HG02970 (cell line): ENCODE measurements around the gene ANO5.

ENCODE experiments used
- ATAC-seq: cut with Tn5 transposase; IDR thresholded peaks from one replicate; pipeline ENCODE4 v1.9.1; 2021; ENCODE audit warnings: mild to moderate bottlenecking, moderate library complexity, moderate number of reproducible peaks; ENCODE audit not compliant: unreplicated experiment, low FRiP score

Gene ANO5, protein sequence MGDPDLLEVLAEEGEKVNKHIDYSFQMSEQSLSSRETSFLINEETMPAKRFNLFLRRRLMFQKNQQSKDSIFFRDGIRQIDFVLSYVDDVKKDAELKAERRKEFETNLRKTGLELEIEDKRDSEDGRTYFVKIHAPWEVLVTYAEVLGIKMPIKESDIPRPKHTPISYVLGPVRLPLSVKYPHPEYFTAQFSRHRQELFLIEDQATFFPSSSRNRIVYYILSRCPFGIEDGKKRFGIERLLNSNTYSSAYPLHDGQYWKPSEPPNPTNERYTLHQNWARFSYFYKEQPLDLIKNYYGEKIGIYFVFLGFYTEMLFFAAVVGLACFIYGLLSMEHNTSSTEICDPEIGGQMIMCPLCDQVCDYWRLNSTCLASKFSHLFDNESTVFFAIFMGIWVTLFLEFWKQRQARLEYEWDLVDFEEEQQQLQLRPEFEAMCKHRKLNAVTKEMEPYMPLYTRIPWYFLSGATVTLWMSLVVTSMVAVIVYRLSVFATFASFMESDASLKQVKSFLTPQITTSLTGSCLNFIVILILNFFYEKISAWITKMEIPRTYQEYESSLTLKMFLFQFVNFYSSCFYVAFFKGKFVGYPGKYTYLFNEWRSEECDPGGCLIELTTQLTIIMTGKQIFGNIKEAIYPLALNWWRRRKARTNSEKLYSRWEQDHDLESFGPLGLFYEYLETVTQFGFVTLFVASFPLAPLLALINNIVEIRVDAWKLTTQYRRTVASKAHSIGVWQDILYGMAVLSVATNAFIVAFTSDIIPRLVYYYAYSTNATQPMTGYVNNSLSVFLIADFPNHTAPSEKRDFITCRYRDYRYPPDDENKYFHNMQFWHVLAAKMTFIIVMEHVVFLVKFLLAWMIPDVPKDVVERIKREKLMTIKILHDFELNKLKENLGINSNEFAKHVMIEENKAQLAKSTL

DNA sequence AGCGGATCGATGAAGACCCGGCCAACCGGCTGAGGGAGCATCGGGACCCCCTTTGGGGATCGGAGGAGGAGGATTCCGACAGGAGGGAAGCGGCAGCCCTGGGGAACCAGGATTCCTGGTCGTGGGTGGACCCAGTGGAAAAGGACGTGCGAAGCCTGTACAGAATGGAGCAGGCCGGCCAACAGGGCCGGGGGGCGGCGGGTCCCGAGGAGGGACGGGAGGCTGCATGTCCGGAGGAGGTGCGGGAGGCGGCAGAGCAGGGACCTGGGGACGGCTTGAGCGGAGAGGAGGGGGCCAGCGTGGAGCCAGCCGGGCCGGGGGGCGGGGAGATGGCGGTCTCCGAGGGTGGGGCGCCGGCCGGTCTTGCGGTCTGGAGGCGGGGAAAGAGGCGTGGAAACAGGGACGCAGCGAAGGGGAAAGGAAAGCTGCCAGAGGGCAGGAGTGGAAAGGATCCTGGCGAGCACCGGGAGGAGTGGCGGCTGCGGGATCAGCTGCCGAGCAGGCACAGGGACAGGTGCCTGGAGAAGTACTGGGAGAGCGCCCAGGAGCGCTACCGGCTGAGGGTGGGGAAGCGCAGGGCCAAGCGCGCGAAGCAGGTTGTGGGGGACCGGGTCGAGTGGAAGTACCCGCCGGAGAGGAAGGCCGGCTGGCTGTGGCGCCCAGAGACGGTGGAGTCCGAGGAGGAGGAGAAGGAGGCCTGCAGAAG, at the start of gene ANO5:
TSS of gene ANO5 (plus strand) at position 444 of the 706 bp plus-strand sequence. CDS start 408 bp downstream, outside the sequence.
- ATAC-seq = peak; percentile 49

DNA sequence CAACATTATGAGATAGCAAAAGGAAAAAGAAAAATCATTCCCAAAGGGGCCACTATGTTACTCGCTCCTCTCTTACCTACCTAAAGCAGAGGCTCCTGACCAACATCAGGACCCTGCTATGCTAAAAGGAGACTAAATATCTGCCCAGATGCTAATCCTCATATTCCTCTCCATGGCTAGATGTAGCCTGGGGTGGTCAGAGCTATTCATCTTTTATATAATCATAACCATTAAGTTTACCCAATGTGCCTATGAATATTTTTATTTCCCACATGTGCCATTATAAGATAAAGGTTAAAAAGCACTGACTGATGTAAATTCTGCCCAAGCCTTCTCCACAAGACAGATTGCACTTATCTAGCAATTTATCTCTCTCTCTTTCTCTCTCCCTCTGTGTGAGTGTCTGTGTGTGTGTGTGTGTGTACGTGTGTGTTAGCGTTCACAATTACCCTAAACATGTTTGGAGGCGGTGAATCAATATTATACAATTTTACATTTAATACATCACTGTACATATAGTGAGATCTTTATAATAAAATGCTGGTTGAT, 41.2 kb upstream of the ANO5 start:
- no peak for ATAC-seq

DNA sequence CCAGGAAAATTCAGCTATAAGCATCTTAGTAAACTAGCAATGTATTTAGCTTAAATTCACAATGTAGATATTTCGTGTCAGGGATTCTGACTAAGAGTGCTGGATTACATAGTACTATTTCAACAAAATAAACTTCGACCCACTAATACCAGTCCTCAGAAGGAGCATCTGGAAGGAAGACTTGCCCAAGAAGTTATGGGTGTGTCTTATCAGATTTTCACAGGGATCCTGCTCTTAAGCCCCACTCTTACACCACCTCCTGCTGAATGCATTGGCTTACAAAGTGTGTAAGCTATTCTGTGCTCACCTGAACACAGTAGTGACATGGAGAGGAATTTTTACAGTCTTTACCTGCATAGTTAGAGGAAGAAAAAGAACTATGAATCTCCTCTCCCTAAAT, 35.4 kb upstream of the ANO5 start:
- ATAC-seq = no peak

DNA sequence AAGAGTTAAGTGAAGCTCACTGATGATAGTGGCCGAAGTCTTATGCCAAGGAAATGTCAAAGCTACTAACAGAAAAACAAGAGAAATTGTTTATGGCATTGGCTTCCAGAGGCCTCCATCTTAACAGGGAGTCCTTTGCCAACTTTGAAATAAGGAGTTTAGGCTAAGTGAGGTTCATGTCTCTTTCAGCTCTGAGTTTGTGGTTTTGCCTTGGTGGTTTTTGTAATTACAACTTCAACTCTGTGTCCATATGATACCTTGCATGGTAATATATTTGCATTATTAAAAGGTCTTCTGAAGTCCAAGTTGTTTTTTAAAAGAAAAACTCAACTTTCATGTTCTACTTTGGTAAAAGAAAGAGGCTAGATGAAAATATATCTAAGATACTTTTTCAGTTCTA, 31.4 kb upstream of the ANO5 start:
- ATAC-seq = no peak

DNA sequence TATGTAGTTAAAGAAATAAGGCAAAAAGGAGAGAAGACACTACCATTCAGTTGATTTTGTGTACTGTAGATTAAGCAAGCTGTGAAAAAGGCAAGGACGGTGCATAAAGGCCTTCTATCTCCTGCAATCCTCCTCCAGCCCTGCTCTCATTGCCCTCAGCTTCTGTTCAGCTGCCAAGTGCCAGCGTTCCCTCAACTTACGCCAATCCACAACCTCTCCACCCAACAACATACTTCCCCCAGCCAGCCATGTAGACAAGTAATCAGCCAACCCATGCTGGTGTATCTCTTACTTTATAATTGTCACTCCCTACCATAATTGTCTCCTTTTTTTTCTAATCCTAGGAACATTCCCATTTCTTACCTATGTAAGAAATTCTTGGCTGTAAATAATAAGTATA, 30.1 kb upstream of the ANO5 start:
- no peak for ATAC-seq

DNA sequence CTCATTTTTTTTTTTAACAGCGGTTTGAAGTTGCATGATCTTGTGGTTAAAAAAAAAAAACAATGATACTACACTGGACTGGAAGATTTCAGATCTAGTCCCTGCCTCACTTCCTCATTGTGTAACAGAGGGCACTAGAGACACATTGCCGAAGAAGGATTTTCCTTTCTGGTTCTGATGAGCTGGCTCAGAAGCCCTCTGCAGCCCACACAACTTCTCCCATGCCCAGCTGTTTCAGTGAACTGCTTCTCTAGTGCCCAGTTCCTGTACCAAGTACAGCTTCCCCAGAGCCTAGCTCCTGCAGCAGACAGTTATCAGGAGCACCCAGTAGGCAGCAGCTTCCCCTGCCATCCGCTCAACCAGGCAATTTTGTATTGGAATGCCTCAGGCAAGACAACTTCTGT, 29.5 kb upstream of the ANO5 start:
- no peak for ATAC-seq

DNA sequence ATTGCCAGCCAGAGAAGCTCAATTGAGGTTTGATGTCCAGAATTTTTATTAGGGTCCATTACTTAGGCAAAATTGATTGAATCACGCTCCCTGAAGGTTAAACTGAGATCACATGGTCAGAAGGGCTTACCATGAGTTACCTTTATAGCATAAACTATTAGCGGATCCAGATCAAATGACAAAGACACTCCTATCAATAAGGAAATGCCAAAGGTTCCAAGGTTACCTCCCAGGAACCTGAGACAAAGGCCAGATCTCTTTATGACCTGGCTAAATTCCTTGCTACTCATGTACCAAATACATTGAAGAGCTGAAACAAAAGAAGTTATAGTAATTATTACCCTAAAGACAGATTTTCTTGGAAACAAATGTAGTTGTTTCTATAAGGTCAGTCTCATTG, 27.8 kb upstream of the ANO5 start:
- ATAC-seq = no peak

DNA sequence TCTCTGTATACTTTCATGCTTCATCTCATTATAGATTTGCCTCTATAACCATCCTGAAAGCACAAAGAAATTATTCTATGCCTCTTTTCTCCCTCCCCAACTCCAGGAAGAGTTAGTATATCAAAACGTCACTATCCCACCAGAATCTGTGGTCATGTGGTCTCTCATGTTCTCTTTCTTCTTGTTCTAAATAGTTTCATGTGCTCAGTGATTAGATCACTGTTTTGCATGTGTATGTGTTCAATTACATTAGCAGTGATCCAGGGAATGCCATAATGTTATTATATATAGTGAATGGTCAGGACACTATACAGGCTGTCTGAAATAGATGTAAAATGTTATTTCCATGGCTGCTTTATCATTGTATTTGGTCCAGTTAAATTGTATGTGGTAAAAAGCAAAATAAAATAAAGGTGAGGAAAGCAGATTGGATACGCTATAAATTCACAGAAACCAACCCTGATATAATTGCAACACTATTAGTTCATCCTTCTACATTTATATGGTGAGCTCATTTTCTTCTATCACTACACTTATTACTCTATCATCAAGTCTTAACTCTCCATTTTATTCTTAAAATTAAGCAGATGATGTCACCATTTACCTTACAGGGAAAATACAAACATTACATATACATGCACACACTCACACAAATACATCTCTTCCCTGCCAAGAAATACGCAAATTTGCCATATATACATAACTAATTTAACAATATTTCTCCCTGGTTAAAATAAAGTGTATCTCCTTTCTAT, 26.9 kb upstream of the ANO5 start:
- no peak for ATAC-seq

DNA sequence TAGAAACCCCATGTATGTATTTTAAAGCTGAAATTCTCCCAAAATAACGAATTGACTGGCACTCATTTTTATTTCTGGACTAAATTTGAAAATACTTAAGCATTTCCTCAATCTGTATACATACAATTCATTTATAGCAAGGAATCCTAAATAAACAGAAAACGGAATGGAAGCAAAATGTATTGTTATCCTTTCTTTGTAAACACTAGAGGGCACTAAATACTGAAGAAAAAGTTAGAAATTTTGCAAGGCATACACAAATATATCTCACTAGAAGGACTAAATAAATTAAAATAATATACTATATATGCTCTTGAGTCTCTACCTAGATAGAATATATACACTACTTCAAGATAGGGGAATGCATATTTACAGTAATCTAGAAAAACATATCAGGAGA, 23.1 kb upstream of the ANO5 start:
- no peak for ATAC-seq

DNA sequence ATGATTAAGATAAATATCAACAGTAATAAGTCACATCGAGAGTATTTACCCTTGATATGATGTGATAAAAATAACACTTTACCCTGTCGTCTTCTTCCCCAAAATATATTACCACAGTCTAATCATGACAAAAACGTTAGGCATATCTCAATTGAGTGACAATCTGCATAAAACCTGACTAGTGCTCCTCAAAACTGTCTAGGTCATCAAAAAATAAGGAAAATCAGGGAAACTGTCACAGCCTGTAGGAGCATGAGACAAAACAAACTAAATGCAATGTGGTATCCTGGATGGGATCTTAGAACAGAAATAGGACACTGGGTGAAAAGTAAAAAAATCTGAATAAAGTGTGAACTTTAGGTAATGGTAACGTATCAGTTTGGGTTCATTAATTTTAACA, 19.4 kb upstream of the ANO5 start:
- ATAC-seq = no peak

DNA sequence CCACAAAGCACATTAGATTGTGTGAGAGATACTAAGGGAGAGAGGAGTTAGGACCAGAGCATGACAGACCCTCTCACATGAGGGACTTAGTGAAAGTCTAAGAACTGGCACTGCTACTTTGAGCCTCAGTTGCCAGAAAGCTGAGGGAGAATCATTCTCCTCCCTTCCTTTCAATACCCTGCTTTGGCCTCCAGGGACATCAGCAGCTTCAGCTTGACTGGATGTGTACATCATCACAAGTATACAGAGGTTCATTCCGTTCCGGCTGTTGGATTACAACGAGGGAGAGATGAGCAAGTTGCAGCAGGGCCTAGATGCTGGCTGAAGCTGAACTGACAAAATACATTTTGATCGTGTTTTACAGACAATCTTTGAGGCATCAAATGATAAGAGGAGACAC, 15.7 kb upstream of the ANO5 start:
- ATAC-seq = no peak

DNA sequence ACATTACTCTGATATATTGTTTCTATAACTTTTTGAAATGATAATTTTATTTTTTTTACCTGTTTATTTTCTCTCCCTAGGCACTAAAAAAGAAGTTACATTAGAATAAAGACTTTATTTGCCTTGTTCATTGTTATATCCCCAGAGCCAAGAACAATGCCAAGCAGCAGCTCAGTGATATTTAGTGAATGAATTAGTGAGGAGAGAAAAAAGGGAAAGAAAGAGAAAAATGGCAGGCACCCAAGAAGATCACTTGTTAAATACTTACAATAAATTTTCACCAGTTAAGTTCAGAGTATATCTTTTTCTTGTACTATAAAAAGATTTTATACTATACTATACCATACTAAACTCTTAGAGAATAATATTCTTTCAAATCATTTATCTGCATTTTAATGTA, 13.3 kb upstream of the ANO5 start:
- no peak for ATAC-seq

DNA sequence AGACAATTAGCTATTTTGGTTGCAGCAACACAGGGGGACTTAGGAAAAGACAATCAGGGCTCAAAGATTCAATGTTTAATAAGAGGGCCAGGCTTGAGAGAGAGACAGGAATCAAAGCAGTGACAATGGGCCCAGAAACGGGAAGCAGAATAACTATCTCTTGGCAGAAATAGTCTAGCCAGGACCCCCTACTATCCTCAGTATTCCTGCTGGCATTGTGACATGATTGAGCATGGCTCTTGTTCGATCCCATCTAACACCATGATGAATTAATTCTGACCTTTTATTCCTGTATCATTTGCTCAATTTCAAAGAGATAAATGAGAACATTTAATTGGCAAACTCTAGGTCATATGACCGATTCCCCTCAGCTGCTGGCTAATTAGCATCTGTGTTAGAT, 12.8 kb upstream of the ANO5 start:
- no peak for ATAC-seq

DNA sequence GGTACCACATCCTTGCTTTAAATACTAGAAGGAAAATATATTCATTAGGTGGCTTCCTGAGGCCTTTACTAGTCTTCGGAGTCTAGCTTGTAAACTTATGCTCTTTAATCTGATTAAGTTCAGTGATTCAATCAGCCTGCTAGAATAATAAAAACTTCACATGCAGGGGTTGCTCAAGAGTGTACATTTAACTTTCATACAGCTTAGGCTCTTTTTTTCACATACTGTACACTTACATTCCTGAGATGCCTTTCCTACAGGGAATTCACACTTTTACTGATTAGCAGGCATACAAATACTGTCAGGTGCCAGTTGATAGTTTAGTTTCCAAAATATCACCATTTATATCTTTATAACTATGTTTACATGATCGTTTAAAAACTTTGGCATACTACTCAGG, 3.2 kb upstream of the ANO5 start:
- no peak for ATAC-seq

DNA sequence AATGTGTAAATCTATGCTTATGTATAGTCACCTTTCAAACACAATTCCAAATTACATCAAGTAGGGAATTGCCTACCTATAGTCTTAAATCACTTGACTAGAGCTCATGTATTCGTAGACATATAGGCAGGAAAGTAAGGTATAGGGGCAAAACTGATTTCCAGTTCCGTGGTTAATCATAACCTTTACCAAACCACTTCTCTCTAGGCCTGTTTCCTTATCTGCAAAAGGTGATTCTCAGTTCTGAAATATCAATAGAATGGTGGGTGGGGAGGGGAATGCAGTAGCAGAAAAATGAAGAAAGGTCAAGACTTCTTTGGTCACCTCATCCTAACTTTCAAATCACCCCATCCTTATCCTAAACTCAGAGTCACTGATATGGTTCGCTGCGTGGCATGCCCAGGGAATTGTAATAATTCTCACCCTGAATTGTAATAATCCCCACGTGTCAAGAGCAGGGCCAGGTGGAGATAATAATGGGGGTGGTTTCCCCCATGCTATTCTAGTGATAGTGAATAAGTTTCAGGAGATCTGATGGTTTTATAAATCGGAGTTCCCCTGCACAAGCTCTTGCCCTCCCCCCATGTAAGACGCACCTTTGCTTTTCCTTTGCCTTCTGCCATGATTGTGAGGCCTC, 1.9 kb upstream of the ANO5 start:
- no peak for ATAC-seq

DNA sequence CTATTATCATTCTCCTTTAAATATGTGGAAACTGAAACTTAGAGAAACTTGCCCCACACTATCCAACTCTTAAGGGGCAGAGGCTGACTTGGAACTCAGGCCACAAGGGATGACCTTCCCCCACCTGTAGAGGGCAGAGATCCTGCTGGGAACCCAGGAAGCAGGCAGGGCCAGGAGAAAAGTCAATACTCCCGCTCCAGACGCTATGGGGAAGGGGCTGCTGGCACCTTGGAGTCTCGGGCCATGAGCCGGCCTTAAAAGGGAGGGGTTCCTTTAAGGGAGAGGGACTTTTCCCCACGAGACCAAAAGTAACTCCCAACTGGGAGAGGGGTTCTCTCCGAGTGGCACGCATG, 620 bp upstream of the ANO5 start:
- ATAC-seq = no peak

DNA sequence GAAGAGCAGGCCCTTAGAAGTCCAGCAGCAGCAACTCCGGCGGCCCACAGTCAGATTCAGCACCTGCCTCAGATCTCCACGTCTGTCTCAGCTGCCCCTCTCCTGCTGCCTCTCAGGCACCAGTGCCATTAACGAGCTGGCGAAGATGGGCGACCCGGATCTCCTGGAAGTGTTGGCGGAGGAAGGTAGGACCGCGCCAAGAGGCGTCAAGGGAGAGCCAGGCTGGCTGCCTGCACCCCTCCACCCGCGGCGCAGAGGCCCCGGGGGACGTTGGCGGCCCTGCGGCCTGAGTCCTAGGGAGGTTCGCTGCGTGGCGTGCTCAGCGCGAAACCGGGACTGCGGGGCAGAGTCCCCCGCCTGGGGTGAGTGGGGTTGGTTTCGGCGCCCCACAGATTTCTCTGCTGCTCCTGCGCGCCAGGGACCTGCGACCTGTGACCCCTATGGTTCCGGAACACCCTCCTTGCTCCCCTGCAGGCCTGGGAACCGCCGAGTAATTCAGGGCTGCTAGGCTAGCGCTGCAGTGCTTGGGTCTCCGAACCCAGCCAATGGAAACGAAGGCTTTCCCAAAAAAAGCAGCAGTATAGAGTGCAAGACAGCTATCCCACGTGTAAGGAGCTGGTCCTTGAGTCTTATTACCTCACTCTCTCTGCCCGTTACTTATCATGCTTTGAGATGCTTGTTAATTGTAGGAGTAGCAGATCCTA, 615 bp downstream of the ANO5 start:
- ATAC-seq = peak; percentile 14

DNA sequence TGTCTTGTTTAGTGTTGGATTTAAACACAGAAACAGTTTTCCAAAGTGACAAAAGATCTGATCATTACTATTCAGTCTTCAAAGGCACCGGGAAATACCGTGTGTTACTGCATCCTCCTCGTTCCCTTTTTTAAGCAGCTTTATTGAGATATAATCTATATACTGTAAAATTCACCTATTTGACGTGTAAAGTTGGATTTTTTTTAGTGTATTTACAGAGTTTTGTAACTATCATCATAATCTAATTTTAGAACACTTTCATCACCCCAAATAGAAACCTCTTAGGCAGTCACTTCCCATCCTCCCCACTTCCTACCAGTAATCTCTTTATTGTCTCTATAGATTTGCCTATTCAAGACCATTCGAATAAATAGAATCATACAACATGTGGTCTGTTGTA, 1.4 kb downstream of the ANO5 start:
- ATAC-seq = no peak

DNA sequence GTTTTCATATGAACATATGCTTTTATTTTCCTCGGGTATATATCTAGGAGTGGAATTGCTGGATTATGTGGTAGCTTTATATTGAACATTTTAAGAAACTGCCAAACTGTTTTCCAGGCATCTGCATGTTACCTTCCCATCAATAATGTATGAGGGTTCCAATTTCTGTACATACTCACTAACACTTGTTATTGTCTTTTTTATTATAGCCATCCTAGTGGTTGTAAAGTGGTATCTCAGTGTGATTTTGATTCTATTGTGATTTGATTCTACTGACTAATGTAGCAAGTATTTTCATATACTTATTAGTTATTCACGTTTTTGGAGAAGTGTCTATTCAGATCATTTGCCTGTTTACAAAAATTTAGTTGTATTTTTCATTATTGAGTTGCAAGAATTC, 2.0 kb downstream of the ANO5 start:
- ATAC-seq = no peak
